Neural cell (in vitro differentiated cells): ENCODE results near the gene TNP2. TPM values are rescaled to one million over a fixed set of nuclear protein-coding genes. Genes with fewer than 3 reads are reported as not detected.

Experiments used
- H2AFZ ChIP-seq: fragments of 200-600, 300-800 bp; sonication (generic), shearing (Covaris generic); 2 replicates; pipeline ENCODE4 v1.6.0; 2014; ENCODE audit warnings: low read depth, mild to moderate bottlenecking, antibody characterized with exemption, low read length, moderate library complexity
- H3F3A ChIP-seq: fragments of 200-600 bp; shearing (Covaris generic); 2 replicates; pipeline ENCODE4 v1.6.1; 2016; ENCODE audit warnings: mild to moderate bottlenecking, moderate library complexity, mixed read lengths, antibody characterized with exemption, low read length; ENCODE audit not compliant: insufficient read depth, poor library complexity, severe bottlenecking
- H3K27ac ChIP-seq: fragments of 200-600, 300-800 bp; sonication (generic), shearing (Covaris generic); 2 replicates; pipeline ENCODE4 v1.5.1; 2014; ENCODE audit warnings: mild to moderate bottlenecking, low read length, moderate library complexity
- H3K27me3 ChIP-seq: fragments of 300-800, 200-600 bp; sonication (generic), shearing (Covaris generic); 2 replicates; pipeline ENCODE4 v1.6.0; 2014; ENCODE audit warnings: mild to moderate bottlenecking, low read depth, low read length, moderate library complexity; ENCODE audit not compliant: insufficient read depth
- H3K36me3 ChIP-seq: fragments of 300-800, 200-600 bp; sonication (generic), shearing (Covaris generic); 2 replicates; pipeline ENCODE4 v1.5.1; 2014; ENCODE audit warnings: mild to moderate bottlenecking, antibody characterized with exemption, low read length, moderate library complexity; ENCODE audit not compliant: insufficient read depth
- H3K4me2 ChIP-seq: fragments of 300-800, 200-600 bp; sonication (generic), shearing (Covaris generic); 2 replicates; pipeline ENCODE4 v1.6.0; 2014; ENCODE audit warnings: mild to moderate bottlenecking, low read length
- H3K4me3 ChIP-seq: fragments of 300-800, 200-600 bp; sonication (generic), shearing (Covaris generic); 2 replicates; pipeline ENCODE4 v1.5.1; 2014; ENCODE audit warnings: mild to moderate bottlenecking, low read length, moderate library complexity
- H3K79me2 ChIP-seq: fragments of 200-600 bp; shearing (Covaris generic); replicated peaks from 2 replicates; pipeline ENCODE4 v1.6.0; 2014; ENCODE audit warnings: mild to moderate bottlenecking, low read length, moderate library complexity; ENCODE audit not compliant: insufficient read depth
- H3K9ac ChIP-seq: fragments of 300-800, 200-600 bp; sonication (generic), shearing (Covaris generic); 2 replicates; pipeline ENCODE4 v1.6.1; 2016; ENCODE audit warnings: mild to moderate bottlenecking, low read length, mixed read lengths
- H3K9me2 ChIP-seq: fragments of 200-600 bp; shearing (Covaris generic); 2 replicates; pipeline ENCODE4 v1.6.1; 2016; ENCODE audit warnings: mild to moderate bottlenecking, low read length, mixed read lengths; ENCODE audit not compliant: insufficient read depth
- H3K9me3 ChIP-seq: fragments of 200-600, 300-800 bp; sonication (generic), shearing (Covaris generic); 2 replicates; pipeline ENCODE4 v1.6.1; 2016; ENCODE audit warnings: mild to moderate bottlenecking, mixed run types, low read length, moderate library complexity, mixed read lengths
- H4K20me1 ChIP-seq: fragments of 200-600 bp; shearing (Covaris generic); 2 replicates; pipeline ENCODE4 v1.6.1; 2016; ENCODE audit warnings: mild to moderate bottlenecking, mixed run types; ENCODE audit not compliant: insufficient read depth
- EP300 ChIP-seq: fragments of 450-650 bp; conservative IDR thresholded peaks from 2 replicates; pipeline ENCODE4 v1.6.1; 2014; ENCODE audit warnings: antibody characterized with exemption, mild to moderate bottlenecking, moderate library complexity; ENCODE audit not compliant: poor library complexity, severe bottlenecking
- EZH2 ChIP-seq: fragments of 200-600, 300-800 bp; shearing (Covaris generic), sonication (generic); IDR thresholded peaks from 2 replicates; pipeline ENCODE4 v1.6.1; 2014; ENCODE audit warnings: antibody characterized with exemption, low read length, borderline replicate concordance, mild to moderate bottlenecking; ENCODE audit not compliant: insufficient read depth, poor library complexity, severe bottlenecking
- MXI1 ChIP-seq: fragments of 450-650 bp; conservative IDR thresholded peaks from 2 replicates; pipeline ENCODE4 v1.6.1; 2014; ENCODE audit warnings: antibody characterized with exemption, mild to moderate bottlenecking; ENCODE audit not compliant: poor library complexity, severe bottlenecking
- POLR2AphosphoS5 ChIP-seq: IDR thresholded peaks from 2 replicates; pipeline ENCODE4 v1.6.1; 2012
- RAD21 ChIP-seq: fragments of 450-650 bp; conservative IDR thresholded peaks from 2 replicates; pipeline ENCODE4 v1.6.1; 2014; ENCODE audit warnings: antibody characterized with exemption, mild to moderate bottlenecking, moderate library complexity
- SMC3 ChIP-seq: fragments of 450-650 bp; conservative IDR thresholded peaks from 2 replicates; pipeline ENCODE4 v1.6.1; 2014; ENCODE audit warnings: antibody characterized with exemption, mild to moderate bottlenecking, moderate library complexity; ENCODE audit not compliant: poor library complexity
- TAF1 ChIP-seq: IDR thresholded peaks from 2 replicates; pipeline ENCODE4 v1.6.1; 2012; ENCODE audit warnings: low read depth
- polyA plus RNA-seq: library from polyadenylated mRNA; depleted of rRNA; stranded (reverse); fragments of >200 nt; gene quantifications from 2 replicates; pipeline ENCODE4 v1.2.3, GENCODE V29; 2014
- TF ChIP-seq, protein P1 (sequence below): fragments of 450-650 bp; IDR thresholded peaks from 2 replicates; pipeline ENCODE4 v1.5.1; 2014; ENCODE audit warnings: antibody characterized with exemption, mild to moderate bottlenecking, moderate library complexity; ENCODE audit not compliant: poor library complexity, severe bottlenecking
- TF ChIP-seq, protein P2 (sequence below): IDR thresholded peaks from 2 replicates; pipeline ENCODE4 v1.6.1; 2012; ENCODE audit warnings: borderline replicate concordance

TNP2 gene
- polyA plus RNA-seq, 1 donor from 2014 or later: not detected

DNA sequence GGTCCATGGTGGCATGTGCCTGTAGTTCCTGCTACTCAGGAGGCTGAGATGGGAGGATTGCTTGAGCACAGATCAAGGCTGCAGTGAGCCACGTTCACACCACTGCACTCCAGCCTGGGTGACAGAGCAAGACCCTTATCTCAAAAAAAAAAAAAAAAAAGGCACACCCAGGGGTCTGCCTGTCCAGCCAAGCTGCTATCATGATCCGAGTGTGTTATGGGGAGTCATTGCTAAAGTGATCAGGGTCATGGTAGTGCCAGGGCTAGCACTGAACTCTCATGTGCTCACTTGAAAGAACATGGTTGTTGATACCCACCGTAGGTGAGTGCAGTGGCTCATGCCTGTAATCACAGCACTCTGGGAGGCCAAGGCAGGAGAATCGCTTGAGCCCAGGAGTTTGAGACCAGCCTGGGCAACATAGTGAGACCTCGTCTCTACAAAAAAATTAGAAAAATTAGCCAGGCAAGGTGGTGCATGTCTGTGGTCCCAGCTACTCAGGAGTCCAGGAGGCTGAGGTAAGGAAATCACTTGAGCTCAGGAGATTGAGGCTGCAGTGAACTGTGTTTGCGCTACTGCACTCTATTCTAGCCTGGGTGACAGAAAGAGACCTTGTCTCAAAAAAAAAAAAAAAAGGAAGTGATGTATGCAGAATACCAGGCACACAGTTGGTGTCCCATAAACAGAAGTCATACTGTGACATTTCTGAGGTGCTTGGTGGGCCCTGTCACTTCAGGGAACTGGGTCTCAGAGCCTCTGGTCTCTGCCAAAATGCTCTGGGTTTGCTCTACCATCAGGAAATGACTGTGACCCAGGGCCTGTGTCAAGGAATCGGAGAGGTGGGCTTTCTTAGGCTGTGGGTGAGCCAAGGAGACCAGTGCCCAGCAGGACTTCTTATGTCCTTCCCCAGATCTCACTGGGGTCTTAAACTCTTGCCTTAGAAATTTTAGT, 9.8 kb upstream of the TNP2 start:
- no peaks in the 10 kb centered on the region for H3K36me3 ChIP-seq
- H3K27me3 ChIP-seq: no peaks in the 10 kb centered on the region
- no peak overlapping the region for H3K4me2 ChIP-seq
- no peak overlapping the region for H2AFZ ChIP-seq
- no peak overlapping the region for H3K9ac ChIP-seq
- H3K9me3 ChIP-seq: no peaks in the 10 kb centered on the region
- H3K79me2 ChIP-seq: no peaks in the 10 kb centered on the region
- no peak for TF ChIP-seq POLR2AphosphoS5
- no peak for TF ChIP-seq RAD21
- TF ChIP-seq SMC3: no peak
- TF ChIP-seq EP300: no peak
- no peak for TF ChIP-seq TAF1
- TF ChIP-seq EZH2: no peak
- TF ChIP-seq, protein P1, sequence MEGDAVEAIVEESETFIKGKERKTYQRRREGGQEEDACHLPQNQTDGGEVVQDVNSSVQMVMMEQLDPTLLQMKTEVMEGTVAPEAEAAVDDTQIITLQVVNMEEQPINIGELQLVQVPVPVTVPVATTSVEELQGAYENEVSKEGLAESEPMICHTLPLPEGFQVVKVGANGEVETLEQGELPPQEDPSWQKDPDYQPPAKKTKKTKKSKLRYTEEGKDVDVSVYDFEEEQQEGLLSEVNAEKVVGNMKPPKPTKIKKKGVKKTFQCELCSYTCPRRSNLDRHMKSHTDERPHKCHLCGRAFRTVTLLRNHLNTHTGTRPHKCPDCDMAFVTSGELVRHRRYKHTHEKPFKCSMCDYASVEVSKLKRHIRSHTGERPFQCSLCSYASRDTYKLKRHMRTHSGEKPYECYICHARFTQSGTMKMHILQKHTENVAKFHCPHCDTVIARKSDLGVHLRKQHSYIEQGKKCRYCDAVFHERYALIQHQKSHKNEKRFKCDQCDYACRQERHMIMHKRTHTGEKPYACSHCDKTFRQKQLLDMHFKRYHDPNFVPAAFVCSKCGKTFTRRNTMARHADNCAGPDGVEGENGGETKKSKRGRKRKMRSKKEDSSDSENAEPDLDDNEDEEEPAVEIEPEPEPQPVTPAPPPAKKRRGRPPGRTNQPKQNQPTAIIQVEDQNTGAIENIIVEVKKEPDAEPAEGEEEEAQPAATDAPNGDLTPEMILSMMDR: no peak
- TF ChIP-seq, protein P2, sequence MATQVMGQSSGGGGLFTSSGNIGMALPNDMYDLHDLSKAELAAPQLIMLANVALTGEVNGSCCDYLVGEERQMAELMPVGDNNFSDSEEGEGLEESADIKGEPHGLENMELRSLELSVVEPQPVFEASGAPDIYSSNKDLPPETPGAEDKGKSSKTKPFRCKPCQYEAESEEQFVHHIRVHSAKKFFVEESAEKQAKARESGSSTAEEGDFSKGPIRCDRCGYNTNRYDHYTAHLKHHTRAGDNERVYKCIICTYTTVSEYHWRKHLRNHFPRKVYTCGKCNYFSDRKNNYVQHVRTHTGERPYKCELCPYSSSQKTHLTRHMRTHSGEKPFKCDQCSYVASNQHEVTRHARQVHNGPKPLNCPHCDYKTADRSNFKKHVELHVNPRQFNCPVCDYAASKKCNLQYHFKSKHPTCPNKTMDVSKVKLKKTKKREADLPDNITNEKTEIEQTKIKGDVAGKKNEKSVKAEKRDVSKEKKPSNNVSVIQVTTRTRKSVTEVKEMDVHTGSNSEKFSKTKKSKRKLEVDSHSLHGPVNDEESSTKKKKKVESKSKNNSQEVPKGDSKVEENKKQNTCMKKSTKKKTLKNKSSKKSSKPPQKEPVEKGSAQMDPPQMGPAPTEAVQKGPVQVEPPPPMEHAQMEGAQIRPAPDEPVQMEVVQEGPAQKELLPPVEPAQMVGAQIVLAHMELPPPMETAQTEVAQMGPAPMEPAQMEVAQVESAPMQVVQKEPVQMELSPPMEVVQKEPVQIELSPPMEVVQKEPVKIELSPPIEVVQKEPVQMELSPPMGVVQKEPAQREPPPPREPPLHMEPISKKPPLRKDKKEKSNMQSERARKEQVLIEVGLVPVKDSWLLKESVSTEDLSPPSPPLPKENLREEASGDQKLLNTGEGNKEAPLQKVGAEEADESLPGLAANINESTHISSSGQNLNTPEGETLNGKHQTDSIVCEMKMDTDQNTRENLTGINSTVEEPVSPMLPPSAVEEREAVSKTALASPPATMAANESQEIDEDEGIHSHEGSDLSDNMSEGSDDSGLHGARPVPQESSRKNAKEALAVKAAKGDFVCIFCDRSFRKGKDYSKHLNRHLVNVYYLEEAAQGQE: no peak
- no peak for TF ChIP-seq MXI1
- no peaks in the 10 kb centered on the region for H3F3A ChIP-seq
- H3K27ac ChIP-seq: no peak overlapping the region
- H4K20me1 ChIP-seq: no peaks in the 10 kb centered on the region
- H3K9me2 ChIP-seq: no peaks in the 10 kb centered on the region
- no peak overlapping the region for H3K4me3 ChIP-seq

DNA sequence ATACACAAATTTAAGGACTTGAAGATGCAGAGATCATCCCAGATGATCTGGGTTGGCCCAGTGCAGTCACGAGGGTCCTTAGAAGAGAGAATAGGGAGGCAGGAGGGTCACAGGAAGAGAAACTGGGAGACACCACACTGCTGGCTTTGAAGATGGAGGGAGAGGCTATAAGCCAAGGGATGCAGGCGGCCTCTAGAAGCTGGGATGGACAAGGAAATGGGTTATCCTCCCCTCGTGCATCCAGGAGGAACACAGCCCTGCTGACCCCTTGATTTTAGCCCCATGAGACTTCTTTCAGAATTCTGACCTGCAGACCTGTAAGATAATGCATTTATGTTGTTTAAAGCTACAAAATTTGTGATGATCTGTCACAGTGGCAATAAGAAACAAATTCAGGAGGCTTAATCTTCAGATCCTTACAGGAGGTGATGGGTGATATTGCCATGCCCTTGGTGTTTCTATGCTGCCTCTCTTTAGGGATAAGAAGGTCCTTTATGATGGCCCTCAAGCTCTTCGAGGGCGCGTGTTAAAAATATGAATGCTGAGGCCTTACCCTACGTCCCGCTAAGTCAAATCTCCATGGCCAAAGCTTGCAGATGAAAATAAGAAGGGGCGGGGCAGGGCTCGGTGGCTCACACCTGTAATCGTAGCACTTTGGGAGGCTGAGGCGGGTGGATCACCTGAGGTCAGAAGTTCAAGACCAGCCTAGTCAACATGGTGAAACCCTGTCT, 8.6 kb upstream of the TNP2 start:
- Histone ChIP-seq H3K79me2 (no peaks in the 10 kb centered on the region), H3K4me3 (no peak overlapping the region)

More for the DNA sequence above, 8.6 kb upstream of the TNP2 start:
- H3K36me3 ChIP-seq: no peaks in the 10 kb centered on the region
- H3K9me2 ChIP-seq: no peaks in the 10 kb centered on the region
- no peak overlapping the region for H3K27ac ChIP-seq
- TF ChIP-seq TAF1: no peak
- no peaks in the 10 kb centered on the region for H3F3A ChIP-seq
- no peaks in the 10 kb centered on the region for H3K27me3 ChIP-seq
- no peaks in the 10 kb centered on the region for H3K9me3 ChIP-seq
- no peak overlapping the region for H2AFZ ChIP-seq
- no peaks in the 10 kb centered on the region for H4K20me1 ChIP-seq
- no peak overlapping the region for H3K4me2 ChIP-seq
- no peak overlapping the region for H3K9ac ChIP-seq
